ENCODE measurements around the gene AHCYL2. TPM values are rescaled to one million over a fixed set of nuclear protein-coding genes. Genes with fewer than 3 reads are reported as not detected.
"Not testable (repeated sequence)": the region's sequence is repeated elsewhere in the genome, so short reads cannot be mapped to it uniquely, and the experiment has no call there.

The AHCYL2 gene
- total RNA-seq, 1 donor from 2014 or later: 10.1 TPM

GRCh38 chr7:129299889-129300288 lies 75.1 kb downstream of the AHCYL2 start:
- TF ChIP-seq, protein P1, sequence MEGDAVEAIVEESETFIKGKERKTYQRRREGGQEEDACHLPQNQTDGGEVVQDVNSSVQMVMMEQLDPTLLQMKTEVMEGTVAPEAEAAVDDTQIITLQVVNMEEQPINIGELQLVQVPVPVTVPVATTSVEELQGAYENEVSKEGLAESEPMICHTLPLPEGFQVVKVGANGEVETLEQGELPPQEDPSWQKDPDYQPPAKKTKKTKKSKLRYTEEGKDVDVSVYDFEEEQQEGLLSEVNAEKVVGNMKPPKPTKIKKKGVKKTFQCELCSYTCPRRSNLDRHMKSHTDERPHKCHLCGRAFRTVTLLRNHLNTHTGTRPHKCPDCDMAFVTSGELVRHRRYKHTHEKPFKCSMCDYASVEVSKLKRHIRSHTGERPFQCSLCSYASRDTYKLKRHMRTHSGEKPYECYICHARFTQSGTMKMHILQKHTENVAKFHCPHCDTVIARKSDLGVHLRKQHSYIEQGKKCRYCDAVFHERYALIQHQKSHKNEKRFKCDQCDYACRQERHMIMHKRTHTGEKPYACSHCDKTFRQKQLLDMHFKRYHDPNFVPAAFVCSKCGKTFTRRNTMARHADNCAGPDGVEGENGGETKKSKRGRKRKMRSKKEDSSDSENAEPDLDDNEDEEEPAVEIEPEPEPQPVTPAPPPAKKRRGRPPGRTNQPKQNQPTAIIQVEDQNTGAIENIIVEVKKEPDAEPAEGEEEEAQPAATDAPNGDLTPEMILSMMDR (IDR thresholded peaks at IDR 0.05; ENCODE audit: insufficient read depth, low read length, poor library complexity, severe bottlenecking): no peak
- DNase-seq (ENCODE audit: low read depth): no peak
- no peaks in the 10 kb centered on the region for H3K36me3 ChIP-seq (ENCODE audit: control insufficient read depth, insufficient read depth, low read length)

DNA sequence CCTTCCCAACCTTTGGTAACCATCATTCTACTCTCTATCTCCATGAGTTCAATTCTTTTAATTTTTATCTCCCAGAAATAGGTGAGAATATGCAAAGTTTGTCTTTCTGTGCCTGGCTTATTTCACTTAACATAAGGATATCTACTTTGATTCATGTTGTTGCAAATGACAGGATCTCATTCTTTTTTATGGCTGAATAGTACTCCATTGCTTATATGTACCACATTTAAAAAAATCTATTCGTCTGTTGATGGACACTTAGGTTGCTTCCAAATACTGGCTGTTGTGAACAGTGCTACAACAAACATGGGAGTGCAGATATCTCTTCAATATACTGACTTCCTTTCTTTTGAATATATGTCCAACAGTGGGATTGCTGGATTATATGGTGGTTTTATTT lies 75.5 kb downstream of the AHCYL2 start:
- not testable (repeated sequence) for DNase-seq (ENCODE audit: low read depth); H3K27me3 ChIP-seq (ENCODE audit: control insufficient read depth, insufficient read depth, low read length); H3K4me3 ChIP-seq (ENCODE audit: low read depth, low read length); H3K36me3 ChIP-seq (ENCODE audit: control insufficient read depth, insufficient read depth, low read length)

More at GRCh38 chr7:129299889-129300288, 75.1 kb downstream of the AHCYL2 start:
- Histone ChIP-seq H3K4me3 (ENCODE audit: low read depth, low read length) (no peak overlapping the region), H3K27me3 (ENCODE audit: control insufficient read depth, insufficient read depth, low read length) (no peaks in the 10 kb centered on the region)

DNA sequence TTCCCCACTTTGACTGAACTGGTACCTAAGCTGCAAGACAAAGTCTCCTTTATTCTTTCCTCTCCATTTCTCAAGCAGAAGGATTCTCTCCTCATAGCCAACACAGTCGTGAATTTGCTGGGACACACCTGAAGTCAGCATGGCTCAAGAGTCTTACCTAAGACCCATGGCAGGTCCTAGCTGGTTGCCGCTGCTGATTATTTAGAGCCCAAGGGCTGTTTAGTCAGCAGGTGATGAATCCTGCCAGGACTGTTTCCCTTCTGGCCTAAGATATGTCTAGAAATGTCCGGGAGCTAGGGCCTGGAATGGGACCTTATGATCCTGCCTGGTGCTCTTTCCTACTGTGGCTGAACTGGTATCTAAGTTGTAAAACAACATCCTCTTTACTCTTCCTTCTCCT lies 82.8 kb downstream of the AHCYL2 start:
- DNase-seq (ENCODE audit: low read depth): no peak
- Histone ChIP-seq H3K36me3 (ENCODE audit: control insufficient read depth, insufficient read depth, low read length) (no peaks in the 10 kb centered on the region), H3K27me3 (ENCODE audit: control insufficient read depth, insufficient read depth, low read length) (no peaks in the 10 kb centered on the region), H3K4me3 (ENCODE audit: low read depth, low read length) (no peak overlapping the region)
- TF ChIP-seq, protein P1 (IDR thresholded peaks at IDR 0.05; ENCODE audit: insufficient read depth, low read length, poor library complexity, severe bottlenecking): no peak

DNA sequence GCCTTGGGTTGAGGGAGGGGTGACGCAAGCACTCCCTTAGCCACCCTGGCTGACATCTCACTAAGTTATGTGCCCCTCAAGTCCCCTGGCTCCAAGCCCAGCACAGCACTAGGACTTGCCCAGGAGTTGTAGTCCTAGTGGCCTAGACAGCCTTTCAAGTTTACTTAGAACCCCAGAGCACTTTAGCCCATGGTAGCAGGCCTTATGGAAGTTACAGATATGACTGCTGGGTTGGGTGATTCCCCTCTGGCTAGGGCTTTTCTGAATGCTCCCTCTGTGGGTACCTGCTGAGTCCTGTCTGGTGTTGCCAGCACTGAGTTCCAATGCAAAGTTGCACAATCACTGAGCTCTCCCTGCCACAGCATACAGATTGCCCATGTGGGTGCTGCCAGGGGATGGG lies 83.2 kb downstream of the AHCYL2 start:
- Histone ChIP-seq H3K4me3 (ENCODE audit: low read depth, low read length) (no peak overlapping the region), H3K36me3 (ENCODE audit: control insufficient read depth, insufficient read depth, low read length) (no peaks in the 10 kb centered on the region), H3K27me3 (ENCODE audit: control insufficient read depth, insufficient read depth, low read length) (no peaks in the 10 kb centered on the region)
- DNase-seq (ENCODE audit: low read depth): no peak
- TF ChIP-seq, protein P1 (IDR thresholded peaks at IDR 0.05; ENCODE audit: insufficient read depth, low read length, poor library complexity, severe bottlenecking): no peak

DNA sequence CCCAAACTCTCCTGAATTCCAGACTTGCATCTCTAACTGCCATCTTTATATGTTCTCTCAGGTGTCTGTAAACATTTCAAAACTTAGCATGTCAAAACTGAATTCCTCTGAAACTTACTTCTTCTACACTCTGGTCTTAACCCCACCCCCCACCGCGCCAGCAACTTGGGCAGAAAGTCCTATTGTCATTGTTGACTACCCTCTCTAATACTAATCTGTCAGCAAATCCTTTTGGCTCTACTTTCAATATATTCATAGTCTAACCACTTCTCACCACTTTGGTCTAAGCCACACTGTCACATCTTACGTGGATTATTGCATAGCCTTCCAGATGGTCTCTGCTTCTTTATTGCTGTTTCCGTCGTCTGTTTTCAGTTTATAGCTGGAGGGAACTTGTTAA lies 86.6 kb downstream of the AHCYL2 start:
- H3K4me3 ChIP-seq (ENCODE audit: low read depth, low read length): no peak overlapping the region
- H3K27me3 ChIP-seq (ENCODE audit: control insufficient read depth, insufficient read depth, low read length): no peaks in the 10 kb centered on the region
- H3K36me3 ChIP-seq (ENCODE audit: control insufficient read depth, insufficient read depth, low read length): no peaks in the 10 kb centered on the region
- DNase-seq (ENCODE audit: low read depth): no peak
- TF ChIP-seq, protein P1 (IDR thresholded peaks at IDR 0.05; ENCODE audit: insufficient read depth, low read length, poor library complexity, severe bottlenecking): no peak

- Histone ChIP-seq H3K27me3 (ENCODE audit: control insufficient read depth, insufficient read depth, low read length) (no peaks in the 10 kb centered on the region), H3K4me3 (ENCODE audit: low read depth, low read length) (no peak overlapping the region), H3K36me3 (ENCODE audit: control insufficient read depth, insufficient read depth, low read length) (no peaks in the 10 kb centered on the region)
- TF ChIP-seq, protein P1 (IDR thresholded peaks at IDR 0.05; ENCODE audit: insufficient read depth, low read length, poor library complexity, severe bottlenecking): no peak
- DNase-seq (ENCODE audit: low read depth): no peak
Observed at GRCh38 chr7:129313282-129313681, 88.5 kb downstream of the AHCYL2 start.

Data from kidney epithelial cell (primary cell).